ENCODE results near the gene SPON1. TPM values are rescaled to one million over a fixed set of nuclear protein-coding genes. Genes with fewer than 3 reads are reported as not detected.

The SPON1 gene
- total and polyA plus RNA-seq, 2 donors = 1.6 to 3.6 TPM

DNA sequence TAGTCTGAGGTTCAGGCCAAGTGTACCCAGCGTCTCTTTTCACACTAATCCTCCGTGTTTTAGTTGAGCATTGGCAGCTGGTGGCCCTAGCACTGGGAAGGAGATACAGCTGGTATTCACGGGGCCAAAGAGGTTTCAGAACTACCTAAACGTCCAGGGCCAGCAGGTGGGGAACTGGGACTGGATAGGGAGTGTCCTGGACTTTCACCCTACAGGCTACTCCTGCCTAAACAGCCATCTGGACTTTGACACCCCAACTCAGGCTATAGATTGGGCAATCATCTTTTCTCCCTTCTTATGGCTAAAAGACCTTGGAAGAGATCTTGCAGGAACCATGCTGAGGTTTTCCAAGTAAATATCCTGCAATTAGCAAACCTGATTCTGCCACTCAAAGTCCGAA, 2.8 kb downstream of the SPON1 start:
- 82% methylated on average over 5 of the region's 5 CpGs for WGBS

DNA sequence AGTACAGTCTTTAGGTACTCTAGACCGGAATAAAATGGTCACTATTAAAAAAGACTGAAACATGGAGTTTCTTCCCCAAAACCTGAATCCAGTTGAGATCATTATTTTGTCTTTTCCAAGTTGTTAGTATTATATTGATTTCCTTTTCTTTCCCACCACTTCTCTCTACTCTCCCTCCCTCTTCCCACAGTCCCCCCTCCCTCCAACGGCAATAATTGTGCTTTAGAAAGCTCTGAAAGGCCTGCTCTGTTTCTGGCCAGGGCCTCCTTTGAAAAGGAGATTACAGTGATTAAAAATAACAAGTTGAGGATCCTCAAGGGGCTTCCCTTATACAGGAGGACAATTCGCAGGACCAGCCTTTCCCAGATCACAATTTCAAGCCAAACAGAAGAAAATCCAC, 3.5 kb downstream of the SPON1 start:
- H3K27me3 ChIP-seq (ENCODE audit: control insufficient read depth in 2 of 2, insufficient read depth in 1 of 2, low read length in 1 of 2) = peaks cover 51 to 75% of the 10 kb centered on the region in 2 donors
- no peak for DNase-seq (ENCODE audit: low read depth in 6 of 9, low spot score in 9 of 9)
- no peaks in the 10 kb centered on the region for H3K36me3 ChIP-seq (ENCODE audit: control insufficient read depth in 2 of 2, insufficient read depth in 2 of 2, low read length in 1 of 2)
- H3K4me3 ChIP-seq (ENCODE audit: low read length in 2 of 2) = no peak overlapping the region
- peaks cover 6 to 9% of the 10 kb centered on the region in 2 donors for H3K4me1 ChIP-seq (ENCODE audit: control insufficient read depth in 2 of 2, insufficient read depth in 2 of 2, low read length in 2 of 2)
- H3K9me3 ChIP-seq (ENCODE audit: control insufficient read depth in 2 of 2, insufficient read depth in 1 of 2, low read length in 1 of 2) = peaks cover 0 to 1% of the 10 kb centered on the region in 2 donors
- 84% methylated on average over 3 of the region's 3 CpGs for WGBS
- no peak overlapping the region for H3K27ac ChIP-seq (ENCODE audit: low read depth in 1 of 2, low read length in 1 of 2)

More for the DNA sequence above, 2.8 kb downstream of the SPON1 start:
- peaks cover 6 to 9% of the 10 kb centered on the region in 2 donors for H3K4me1 ChIP-seq (ENCODE audit: control insufficient read depth in 2 of 2, insufficient read depth in 2 of 2, low read length in 2 of 2)
- no peak overlapping the region for H3K4me3 ChIP-seq (ENCODE audit: low read length in 2 of 2)
- H3K9me3 ChIP-seq (ENCODE audit: control insufficient read depth in 2 of 2, insufficient read depth in 1 of 2, low read length in 1 of 2) = peaks cover 0 to 1% of the 10 kb centered on the region in 2 donors
- H3K27ac ChIP-seq (ENCODE audit: low read depth in 1 of 2, low read length in 1 of 2) = no peak overlapping the region
- no peak for DNase-seq (ENCODE audit: low read depth in 6 of 9, low spot score in 9 of 9)
- peaks cover 55 to 79% of the 10 kb centered on the region in 2 donors for H3K27me3 ChIP-seq (ENCODE audit: control insufficient read depth in 2 of 2, insufficient read depth in 1 of 2, low read length in 1 of 2)
- no peaks in the 10 kb centered on the region for H3K36me3 ChIP-seq (ENCODE audit: control insufficient read depth in 2 of 2, insufficient read depth in 2 of 2, low read length in 1 of 2)

DNA sequence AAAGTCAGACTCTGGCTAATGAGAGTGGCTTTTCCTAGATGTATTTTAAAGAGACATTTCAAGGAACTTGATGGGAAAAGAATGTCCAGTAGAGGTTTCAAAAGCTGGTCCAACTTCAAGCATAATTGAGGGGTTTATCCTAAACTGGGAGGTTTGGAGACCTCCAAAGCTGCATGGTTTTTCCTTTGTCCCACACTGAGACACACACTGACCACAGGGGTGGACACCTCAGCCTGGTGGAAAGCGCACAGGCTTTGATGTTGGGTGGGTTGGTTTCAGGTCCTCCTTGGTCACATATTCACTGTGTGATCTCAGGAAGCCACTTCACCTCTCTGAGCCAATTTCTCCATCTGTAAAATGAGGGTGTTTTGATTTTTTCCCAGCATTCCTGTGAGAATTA, 4.0 kb downstream of the SPON1 start:
- Histone ChIP-seq H3K36me3 (ENCODE audit: control insufficient read depth in 2 of 2, insufficient read depth in 2 of 2, low read length in 1 of 2) (no peaks in the 10 kb centered on the region), H3K9me3 (ENCODE audit: control insufficient read depth in 2 of 2, insufficient read depth in 1 of 2, low read length in 1 of 2) (peaks cover 0 to 1% of the 10 kb centered on the region in 2 donors), H3K4me3 (ENCODE audit: low read length in 2 of 2) (no peak overlapping the region), H3K4me1 (ENCODE audit: control insufficient read depth in 2 of 2, insufficient read depth in 2 of 2, low read length in 2 of 2) (peaks cover 6 to 9% of the 10 kb centered on the region in 2 donors), H3K27ac (ENCODE audit: low read depth in 1 of 2, low read length in 1 of 2) (no peak overlapping the region), H3K27me3 (ENCODE audit: control insufficient read depth in 2 of 2, insufficient read depth in 1 of 2, low read length in 1 of 2) (peaks cover 46 to 72% of the 10 kb centered on the region in 2 donors)
- DNase-seq (ENCODE audit: low read depth in 6 of 9, low spot score in 9 of 9) = no peak
- 98% methylated on average over 1 of the region's 1 CpG for WGBS

DNA sequence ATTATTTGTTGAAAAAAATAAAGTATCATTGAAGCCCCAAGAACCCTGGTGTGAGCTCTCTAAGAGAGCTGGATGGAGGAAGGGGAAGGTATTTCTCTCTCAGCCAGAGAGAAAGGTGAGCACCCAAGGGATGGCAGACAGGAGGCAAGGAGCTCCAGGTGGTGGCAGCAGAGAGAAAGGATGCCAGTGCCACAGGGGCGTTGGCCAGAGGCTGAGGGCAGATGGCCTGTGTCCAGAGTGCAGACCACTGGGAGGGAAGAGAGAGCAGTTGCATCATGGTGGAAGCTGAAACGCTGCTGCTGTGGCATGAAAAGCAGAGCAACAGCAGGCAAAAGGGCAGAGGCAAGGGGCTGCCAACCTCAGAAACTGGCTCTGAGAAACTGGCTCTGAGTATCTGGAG, 8.5 kb downstream of the SPON1 start:
- no peak for DNase-seq (ENCODE audit: low read depth in 6 of 9, low spot score in 9 of 9)
- H3K27me3 ChIP-seq (ENCODE audit: control insufficient read depth in 2 of 2, insufficient read depth in 1 of 2, low read length in 1 of 2) = peaks cover 3 to 27% of the 10 kb centered on the region in 2 donors
- no peaks in the 10 kb centered on the region for H3K9me3 ChIP-seq (ENCODE audit: control insufficient read depth in 2 of 2, insufficient read depth in 1 of 2, low read length in 1 of 2)
- WGBS = 82% methylated on average over 2 of the region's 2 CpGs
- H3K36me3 ChIP-seq (ENCODE audit: control insufficient read depth in 2 of 2, insufficient read depth in 2 of 2, low read length in 1 of 2) = no peaks in the 10 kb centered on the region
- no peaks in the 10 kb centered on the region for H3K4me1 ChIP-seq (ENCODE audit: control insufficient read depth in 2 of 2, insufficient read depth in 2 of 2, low read length in 2 of 2)
- no peak overlapping the region for H3K4me3 ChIP-seq (ENCODE audit: low read length in 2 of 2)
- H3K27ac ChIP-seq (ENCODE audit: low read depth in 1 of 2, low read length in 1 of 2) = no peak overlapping the region

DNA sequence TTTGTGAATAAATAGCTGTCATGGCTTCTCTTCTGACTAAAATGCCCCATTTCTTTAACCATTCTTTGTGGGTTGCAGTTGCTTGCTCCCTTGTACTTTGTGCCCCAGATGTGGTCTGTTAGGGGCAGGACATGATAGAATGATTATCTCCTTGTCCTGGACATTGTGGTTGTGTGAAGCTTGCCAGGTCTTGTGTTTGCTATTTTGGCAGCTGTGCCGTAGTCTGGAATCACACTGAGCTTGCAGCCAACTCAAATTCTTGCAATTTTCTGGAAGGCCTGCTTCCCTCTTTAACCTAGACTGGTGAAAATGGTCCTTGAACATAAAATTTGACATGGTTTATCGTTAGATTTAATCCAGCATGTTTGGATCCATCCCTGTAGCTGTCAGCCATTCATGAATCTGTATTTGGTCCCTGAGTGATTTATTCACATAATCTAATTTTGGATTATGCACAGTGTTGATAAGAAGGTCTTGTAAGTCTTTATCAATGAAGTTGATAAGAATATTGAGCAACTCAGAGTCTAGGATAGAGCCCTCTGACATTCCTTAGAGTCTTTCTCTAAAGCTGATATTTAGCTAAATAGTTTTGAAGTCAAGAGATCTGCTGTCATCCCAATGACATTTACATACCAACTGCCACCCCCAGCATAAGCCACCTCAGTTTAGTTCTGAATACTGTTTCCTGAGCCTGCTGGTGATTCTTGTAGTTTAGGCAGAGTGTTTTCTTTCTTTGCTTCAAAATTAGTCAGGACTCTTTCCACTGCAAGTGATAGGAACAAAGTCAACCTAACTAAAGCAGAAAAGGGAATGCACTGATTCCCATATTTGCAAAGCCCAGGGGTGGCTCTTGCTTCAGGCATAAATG, 9.8 kb downstream of the SPON1 start:
- no peaks in the 10 kb centered on the region for H3K4me1 ChIP-seq (ENCODE audit: control insufficient read depth in 2 of 2, insufficient read depth in 2 of 2, low read length in 2 of 2)
- peaks cover 0 to 16% of the 10 kb centered on the region in 2 donors for H3K27me3 ChIP-seq (ENCODE audit: control insufficient read depth in 2 of 2, insufficient read depth in 1 of 2, low read length in 1 of 2)
- H3K9me3 ChIP-seq (ENCODE audit: control insufficient read depth in 2 of 2, insufficient read depth in 1 of 2, low read length in 1 of 2) = no peaks in the 10 kb centered on the region
- H3K36me3 ChIP-seq (ENCODE audit: control insufficient read depth in 2 of 2, insufficient read depth in 2 of 2, low read length in 1 of 2) = no peaks in the 10 kb centered on the region
- H3K4me3 ChIP-seq (ENCODE audit: low read length in 2 of 2) = no peak overlapping the region
- H3K27ac ChIP-seq (ENCODE audit: low read depth in 1 of 2, low read length in 1 of 2) = no peak overlapping the region
- DNase-seq (ENCODE audit: low read depth in 6 of 9, low spot score in 9 of 9) = no peak
- WGBS = 93% methylated on average over 2 of the region's 2 CpGs

DNA sequence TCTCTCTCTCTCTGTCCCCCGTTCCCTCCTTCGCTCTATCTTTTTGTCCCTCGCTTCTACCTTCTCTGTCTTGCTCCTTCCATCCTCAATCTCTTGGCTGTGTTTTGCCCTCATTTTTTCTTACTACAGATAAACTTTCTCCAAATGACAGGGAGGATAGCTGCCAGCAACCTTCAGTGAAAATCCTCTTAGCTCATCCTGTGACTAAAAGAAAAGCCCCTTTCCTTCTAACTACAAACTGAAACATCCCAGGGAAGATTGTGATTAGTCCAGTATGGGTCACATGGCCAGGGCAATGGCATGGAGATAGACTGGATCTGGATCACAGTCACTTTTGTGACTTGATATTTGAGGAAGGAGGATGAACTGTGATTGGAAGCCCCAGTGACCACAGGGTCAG, 10.4 kb downstream of the SPON1 start:
- H3K36me3 ChIP-seq (ENCODE audit: control insufficient read depth in 2 of 2, insufficient read depth in 2 of 2, low read length in 1 of 2) = no peaks in the 10 kb centered on the region
- no peaks in the 10 kb centered on the region for H3K4me1 ChIP-seq (ENCODE audit: control insufficient read depth in 2 of 2, insufficient read depth in 2 of 2, low read length in 2 of 2)
- H3K27me3 ChIP-seq (ENCODE audit: control insufficient read depth in 2 of 2, insufficient read depth in 1 of 2, low read length in 1 of 2) = peaks cover 0 to 16% of the 10 kb centered on the region in 2 donors
- no peak for DNase-seq (ENCODE audit: low read depth in 6 of 9, low spot score in 9 of 9)
- H3K4me3 ChIP-seq (ENCODE audit: low read length in 2 of 2) = no peak overlapping the region
- H3K27ac ChIP-seq (ENCODE audit: low read depth in 1 of 2, low read length in 1 of 2) = no peak overlapping the region
- 95% methylated on average over 3 of the region's 3 CpGs for WGBS
- H3K9me3 ChIP-seq (ENCODE audit: control insufficient read depth in 2 of 2, insufficient read depth in 1 of 2, low read length in 1 of 2) = no peaks in the 10 kb centered on the region

DNA sequence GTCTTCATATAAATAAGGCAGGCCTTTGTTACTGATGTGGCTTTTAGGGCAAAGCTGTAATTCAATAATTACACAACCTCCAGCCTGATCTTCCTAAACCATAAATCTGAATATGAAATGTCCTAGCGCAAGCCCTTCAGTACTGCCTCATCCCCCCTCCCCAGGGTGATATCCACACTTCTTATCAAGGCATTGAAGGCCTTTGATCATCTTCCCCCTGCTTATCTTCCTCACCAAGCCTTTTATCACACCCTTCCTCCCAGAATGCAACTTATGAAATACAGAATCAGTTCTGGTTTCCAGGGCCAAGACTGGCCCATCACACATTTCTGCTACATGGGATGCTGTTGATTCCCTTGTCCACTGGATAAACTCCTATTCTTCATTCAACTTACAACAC, 12.1 kb downstream of the SPON1 start:
- no peak for DNase-seq (ENCODE audit: low read depth in 6 of 9, low spot score in 9 of 9)
- Histone ChIP-seq H3K4me1 (ENCODE audit: control insufficient read depth in 2 of 2, insufficient read depth in 2 of 2, low read length in 2 of 2) (no peaks in the 10 kb centered on the region), H3K27ac (ENCODE audit: low read depth in 1 of 2, low read length in 1 of 2) (no peak overlapping the region), H3K36me3 (ENCODE audit: control insufficient read depth in 2 of 2, insufficient read depth in 2 of 2, low read length in 1 of 2) (no peaks in the 10 kb centered on the region), H3K27me3 (ENCODE audit: control insufficient read depth in 2 of 2, insufficient read depth in 1 of 2, low read length in 1 of 2) (peaks cover 0 to 8% of the 10 kb centered on the region in 2 donors), H3K4me3 (ENCODE audit: low read length in 2 of 2) (no peak overlapping the region), H3K9me3 (ENCODE audit: control insufficient read depth in 2 of 2, insufficient read depth in 1 of 2, low read length in 1 of 2) (no peaks in the 10 kb centered on the region)
- 100% methylated on average over 1 of the region's 1 CpG for WGBS

DNA sequence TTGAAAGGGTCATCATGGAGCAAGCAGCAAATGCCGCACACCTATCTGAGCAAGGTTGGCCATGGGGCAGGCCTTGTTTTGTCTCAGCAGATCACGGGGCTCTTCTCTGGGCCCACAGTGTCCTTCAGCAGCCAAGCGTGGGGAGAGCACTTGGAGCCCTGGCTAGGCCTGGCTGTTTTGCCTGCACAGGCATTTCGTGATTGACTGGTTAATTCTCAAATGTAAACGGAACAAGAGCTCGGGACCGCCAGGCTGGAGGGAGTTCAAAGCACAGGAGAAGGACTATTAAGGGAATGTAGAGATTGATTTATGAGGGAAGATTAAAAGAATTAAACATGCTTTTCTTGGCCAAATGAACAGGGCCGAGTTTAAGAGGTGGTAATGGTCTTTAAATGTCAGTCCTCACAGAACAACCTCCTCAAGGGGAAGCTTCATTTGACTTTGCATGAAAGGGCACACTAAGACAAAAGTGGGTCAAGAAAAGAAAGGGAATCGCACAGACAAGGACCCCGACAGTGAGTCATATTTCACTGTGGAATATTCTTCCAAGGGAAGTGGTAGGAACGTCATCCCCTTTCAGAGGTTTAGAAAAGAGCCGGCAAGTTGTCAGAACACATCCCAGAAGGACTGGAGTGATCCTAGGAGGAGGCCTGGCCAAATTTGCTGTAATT, 20.7 kb downstream of the SPON1 start:
- 91% methylated on average over 12 of the region's 12 CpGs for WGBS
- H3K27ac ChIP-seq (ENCODE audit: low read depth in 1 of 2, low read length in 1 of 2) = no peak overlapping the region

More for the DNA sequence above, 20.7 kb downstream of the SPON1 start:
- H3K27me3 ChIP-seq (ENCODE audit: control insufficient read depth in 2 of 2, insufficient read depth in 1 of 2, low read length in 1 of 2) = no peaks in the 10 kb centered on the region
- no peaks in the 10 kb centered on the region for H3K36me3 ChIP-seq (ENCODE audit: control insufficient read depth in 2 of 2, insufficient read depth in 2 of 2, low read length in 1 of 2)
- no peak overlapping the region for H3K4me3 ChIP-seq (ENCODE audit: low read length in 2 of 2)
- no peaks in the 10 kb centered on the region for H3K9me3 ChIP-seq (ENCODE audit: control insufficient read depth in 2 of 2, insufficient read depth in 1 of 2, low read length in 1 of 2)
- H3K4me1 ChIP-seq (ENCODE audit: control insufficient read depth in 2 of 2, insufficient read depth in 2 of 2, low read length in 2 of 2) = no peaks in the 10 kb centered on the region
- DNase-seq (ENCODE audit: low read depth in 6 of 9, low spot score in 9 of 9) = no peak

Data from thymus (tissue), 11 donors.